Lung (tissue), 12 donors: ENCODE results near the gene DCLK1. TPM values are rescaled to one million over a fixed set of nuclear protein-coding genes. Genes with fewer than 3 reads are reported as not detected.

Experiments
- ATAC-seq: fragments of 200-7000 bp; cut with Tn5 transposase; one replicate; pipeline ENCODE4 v1.9.1; 2020; ENCODE audit warnings: moderate number of reproducible peaks; ENCODE audit not compliant: insufficient read depth, low FRiP score
- DNase-seq, 3 donors: peaks; one replicate each; pipeline ENCODE4 v3.0.0-alpha.2; 2013 to 2017
- H3K27ac ChIP-seq, 2 donors: one replicate each; pipeline ENCODE4 v1.5.1; 2013; ENCODE audit warnings: mild to moderate bottlenecking in 2 of 2, moderate library complexity in 2 of 2, control low read depth in 1 of 2, inconsistent platforms in 1 of 2, low read depth in 1 of 2, low read length in 1 of 2
- H3K27me3 ChIP-seq, 3 donors: one replicate each; pipeline ENCODE4 v1.5.1; 2013; ENCODE audit warnings: low read length in 2 of 3; ENCODE audit not compliant: control insufficient read depth in 3 of 3, insufficient read depth in 3 of 3
- H3K36me3 ChIP-seq, 4 donors: one replicate each; pipeline ENCODE4 v1.5.1; 2013; ENCODE audit warnings: low read length in 4 of 4, mild to moderate bottlenecking in 1 of 4, moderate library complexity in 1 of 4; ENCODE audit not compliant: control insufficient read depth in 4 of 4, insufficient read depth in 4 of 4
- H3K4me1 ChIP-seq, 5 donors: one replicate each; pipeline ENCODE4 v1.5.1; 2013; ENCODE audit warnings: low read length in 5 of 5, mild to moderate bottlenecking in 2 of 5, moderate library complexity in 1 of 5; ENCODE audit not compliant: control insufficient read depth in 5 of 5, insufficient read depth in 5 of 5
- H3K4me3 ChIP-seq: one replicate; pipeline ENCODE4 v1.5.1; 2013; ENCODE audit warnings: mild to moderate bottlenecking, control low read depth, moderate library complexity
- H3K9ac ChIP-seq, 2 donors: one replicate each; pipeline ENCODE4 v1.5.1; 2013; ENCODE audit warnings: low read length in 2 of 2, control low read depth in 1 of 2; ENCODE audit not compliant: insufficient read depth in 1 of 2
- H3K9me3 ChIP-seq, 4 donors: one replicate each; pipeline ENCODE4 v1.5.1; 2013; ENCODE audit warnings: low read length in 3 of 4, mild to moderate bottlenecking in 1 of 4, moderate library complexity in 1 of 4; ENCODE audit not compliant: control insufficient read depth in 4 of 4, insufficient read depth in 3 of 4
- CTCF ChIP-seq: IDR thresholded peaks from 2 replicates; pipeline ENCODE4 v1.5.1; 2012; ENCODE audit warnings: mild to moderate bottlenecking; ENCODE audit errors: control extremely low read depth, extremely low read depth
- WGBS, 2 donors: extraction: QIAGEN DNeasy Blood & Tissue Kit; methylation state at CpG; one replicate each; pipeline ENCODE4 v1.1.7; 2013; 5-methylcytosine and 5-hydroxymethylcytosine counted together
- polyA plus RNA-seq, 2 donors: library from polyadenylated mRNA; stranded (reverse); fragments of 200-250 nt; gene quantifications; one replicate each; pipeline ENCODE4 v1.2.1, GENCODE V29; 2013
- total RNA-seq, 2 donors: library from RNA; depleted of rRNA in 1 of 2; stranded (reverse); fragments of >200 nt in 1 of 2; gene quantifications; one replicate each; pipeline ENCODE4 v1.2.1, GENCODE V29; 2014 to 2021
- donor health status: control.
- donor health status: control.
- donor health status: Bipolar disorder and iron deficiency.
- donor health status: healthy.
- donor health status: DM: yes; HTN: yes; CAD: no.

DCLK1 gene
- total and polyA plus RNA-seq, 4 donors: 1.2 to 23.5 (median 7.0) TPM

- TF ChIP-seq CTCF: no peak
- H3K4me1 ChIP-seq: peaks cover 0 to 3% (median 0%) of the 10 kb centered on the region in 5 donors
- H3K27me3 ChIP-seq: no peaks in the 10 kb centered on the region
- 85 to 90% methylated on average over 10 of the region's 10 CpGs for WGBS, 2 donors
- DNase-seq (no peak), ATAC-seq (no peak)
- no peak overlapping the region for H3K4me3 ChIP-seq
- no peaks in the 10 kb centered on the region for H3K36me3 ChIP-seq
- no peak overlapping the region for H3K27ac ChIP-seq
- no peak overlapping the region for H3K9ac ChIP-seq
- no peaks in the 10 kb centered on the region for H3K9me3 ChIP-seq
These were observed 346.8 kb downstream of the DCLK1 start for GRCh38 chr13:35784286-35784951.

- Histone ChIP-seq H3K9ac (no peak overlapping the region), H3K4me3 (no peak overlapping the region), H3K27ac (no peak overlapping the region), H3K27me3 (no peaks in the 10 kb centered on the region), H3K9me3 (no peaks in the 10 kb centered on the region), H3K4me1 (peaks cover 0 to 3% (median 0%) of the 10 kb centered on the region in 5 donors), H3K36me3 (no peaks in the 10 kb centered on the region)
- DNase-seq: no peak
- no peak for ATAC-seq
- 92 to 94% methylated on average over 2 of the region's 2 CpGs for WGBS, 2 donors
- no peak for TF ChIP-seq CTCF
These were observed 348.4 kb downstream of the DCLK1 start for GRCh38 chr13:35782793-35783192.

- no peak for TF ChIP-seq CTCF
- no peak for ATAC-seq
- no peak overlapping the region for H3K4me3 ChIP-seq
- DNase-seq: no peak
- H3K4me1 ChIP-seq: peaks cover 0 to 3% (median 0%) of the 10 kb centered on the region in 5 donors
- H3K27ac ChIP-seq: no peak overlapping the region
- no peaks in the 10 kb centered on the region for H3K9me3 ChIP-seq
- no peak overlapping the region for H3K9ac ChIP-seq
- no peaks in the 10 kb centered on the region for H3K36me3 ChIP-seq
- no peaks in the 10 kb centered on the region for H3K27me3 ChIP-seq
- WGBS, 2 donors: 89 to 92% methylated on average over 7 of the region's 7 CpGs
These were observed 349.9 kb downstream of the DCLK1 start for GRCh38 chr13:35781036-35782000.
